ENCODE data around the gene MED14. TPM values are rescaled to one million over a fixed set of nuclear protein-coding genes. Genes with fewer than 3 reads are reported as not detected.

MED14 gene
- total and polyA plus RNA-seq, 2 of the 8 experiments (the other 6 are each of a cell fraction or from before 2014, with no cell fraction given): 79.7 to 117 TPM

GRCh38 chrX:40687169-40687568, 48.2 kb downstream of the MED14 start:
- Histone ChIP-seq H2BK20ac (ENCODE audit: low read length) (no peak overlapping the region), H2BK5ac (ENCODE audit: low read depth, low read length) (no peak overlapping the region), H3K4me3 (ENCODE audit: extremely low read depth in 1 of 4, insufficient read depth in 2 of 4, low read depth in 3 of 4, low read length in 4 of 4) (no peak overlapping the region), H3K79me1 (ENCODE audit: low read depth, low read length) (no peaks in the 10 kb centered on the region), H2BK120ac (replicated peaks; ENCODE audit: low read depth, low read length) (no peak overlapping the region), H2AK5ac (ENCODE audit: low read depth, low read length) (no peak overlapping the region), H4K5ac (ENCODE audit: insufficient read length, low read depth, low read length) (no peak overlapping the region), H3K18ac (ENCODE audit: extremely low read depth, low read length) (no peak overlapping the region), H3K36me3 (ENCODE audit: control insufficient read depth in 2 of 4, insufficient read depth in 4 of 4, low read length in 3 of 4) (peaks cover 2 to 76% (median 37%) of the 10 kb centered on the region in 4 experiments; a peak in 7 of 8 replicates), H4K8ac (ENCODE audit: extremely low read depth, insufficient read depth, low read length) (no peak overlapping the region), H3K27me3 (replicated peaks in 1 of 4; ENCODE audit: control insufficient read depth in 3 of 4, extremely low read depth in 1 of 4, insufficient read depth in 3 of 4, low read length in 3 of 4) (no peaks in the 10 kb centered on the region), H3K9ac (replicated peaks in 1 of 4; ENCODE audit: extremely low read depth in 1 of 4, low read depth in 3 of 4, low read length in 3 of 4) (no peak overlapping the region), H3K14ac (ENCODE audit: insufficient read length) (no peak overlapping the region), H2BK15ac (ENCODE audit: low read length) (no peak overlapping the region), H3K9me3 (ENCODE audit: insufficient read depth in 2 of 2, low read depth in 1 of 2, low read length in 1 of 2) (no peaks in the 10 kb centered on the region), H3K4me2 (ENCODE audit: insufficient read depth in 1 of 2, low read depth in 2 of 2, low read length in 2 of 2) (no peak overlapping the region), H3K23ac (ENCODE audit: insufficient read length) (no peak overlapping the region), H3K4me1 (replicated peaks in 1 of 4; ENCODE audit: control insufficient read depth in 3 of 4, insufficient read depth in 4 of 4, low read length in 3 of 4) (peaks cover 0 to 3% (median 1%) of the 10 kb centered on the region in 4 experiments; a peak in 2 of 7 replicates), H2BK12ac (ENCODE audit: low read depth, low read length) (no peak overlapping the region), H3K4ac (replicated peaks; ENCODE audit: insufficient read length, low read depth, low read length) (no peak overlapping the region), H3K56ac (replicated peaks; ENCODE audit: insufficient read length, low read depth, low read length) (no peak overlapping the region), H3K23me2 (ENCODE audit: low read depth, low read length) (no peaks in the 10 kb centered on the region), H4K91ac (replicated peaks; ENCODE audit: insufficient read length, low read length) (no peak overlapping the region), H4K20me1 (replicated peaks in 1 of 2; ENCODE audit: control insufficient read depth in 1 of 2, insufficient read depth in 2 of 2, low read length in 2 of 2) (no peaks in the 10 kb centered on the region), H2AFZ (ENCODE audit: low read length) (no peak overlapping the region), H3K27ac (ENCODE audit: low read depth, low read length) (no peak overlapping the region), H3K79me2 (ENCODE audit: control insufficient read depth in 1 of 2, insufficient read depth in 2 of 2, low read length in 2 of 2) (peaks cover 0 to 20% of the 10 kb centered on the region in 2 experiments; a peak in 1 of 4 replicates)
- ChIA-PET CTCF (ENCODE audit: partially characterized antibody) (interaction anchor here (1.7 kb wide), 1 partner anchor 35 kb away, joined by 6 read pairs; no protein-coding TSS in a partner anchor), POLR2A (ENCODE audit: partially characterized antibody) (interaction anchor here (0.6 to 1.2 kb wide), 3 partner anchors 8 to 139 kb away, joined by 3 to 4 read pairs (median 3); no protein-coding TSS in a partner anchor)
- DNase-seq (ENCODE audit: low read depth in 1 of 2, low spot score in 2 of 2) (no peak), FAIRE-seq (peak; percentile 48)
- WGBS, 2 experiments (ENCODE audit: extremely low coverage in 1 of 2, insufficient coverage in 1 of 2, insufficient read length in 1 of 2, insufficient replicate concordance in 2 of 2, low coverage in 1 of 2, low lambda C conversion rate in 2 of 2, missing lambda C conversion rate in 1 of 2): 81 to 100% methylated on average over 1 to 3 of the region's 3 CpGs
- TF ChIP-seq SP2 (IDR thresholded peaks at IDR 0.05; ENCODE audit: low read length): no peak
- TF ChIP-seq JUN (IDR thresholded peaks at IDR 0.05; ENCODE audit: low read depth, low read length): no peak
- TF ChIP-seq RFX5 (IDR thresholded peaks at IDR 0.05; ENCODE audit: borderline replicate concordance, low read depth, low read length): no peak
- TF ChIP-seq CBX5 (IDR thresholded peaks at IDR 0.05; ENCODE audit: low read depth, low read length): no peak
- TF ChIP-seq RAD21 (IDR thresholded peaks at IDR 0.05 in 1 of 2, conservative IDR thresholded peaks at IDR 0.05 in 1 of 2; ENCODE audit: low read depth in 2 of 2, low read length in 2 of 2): no peak
- no peak for TF ChIP-seq CREB1 (IDR thresholded peaks at IDR 0.05)
- TF ChIP-seq GTF2F1 (IDR thresholded peaks at IDR 0.05; ENCODE audit: borderline replicate concordance, low read depth, low read length): no peak
